Body of pancreas (tissue), 4 donors: ENCODE data around the gene DUS1L.

Experiments
- POLR2A ChIP-seq, 3 donors: fragments of 450-650 bp; IDR thresholded peaks; one replicate each; pipeline ENCODE4 v1.6.1; 2016; ENCODE audit warnings: antibody characterized with exemption in 3 of 3, mild to moderate bottlenecking in 2 of 3
- TF ChIP-seq, protein P1 (sequence below), 7 experiments: fragments of 450-650 bp in 4 of 7; fragments of 200-600 bp in 3 of 7; sonication (generic) in 3 of 7; IDR thresholded peaks; one replicate each; pipeline ENCODE4 v1.5.1; 2016 to 2019; ENCODE audit warnings: antibody characterized with exemption in 7 of 7

DNA sequence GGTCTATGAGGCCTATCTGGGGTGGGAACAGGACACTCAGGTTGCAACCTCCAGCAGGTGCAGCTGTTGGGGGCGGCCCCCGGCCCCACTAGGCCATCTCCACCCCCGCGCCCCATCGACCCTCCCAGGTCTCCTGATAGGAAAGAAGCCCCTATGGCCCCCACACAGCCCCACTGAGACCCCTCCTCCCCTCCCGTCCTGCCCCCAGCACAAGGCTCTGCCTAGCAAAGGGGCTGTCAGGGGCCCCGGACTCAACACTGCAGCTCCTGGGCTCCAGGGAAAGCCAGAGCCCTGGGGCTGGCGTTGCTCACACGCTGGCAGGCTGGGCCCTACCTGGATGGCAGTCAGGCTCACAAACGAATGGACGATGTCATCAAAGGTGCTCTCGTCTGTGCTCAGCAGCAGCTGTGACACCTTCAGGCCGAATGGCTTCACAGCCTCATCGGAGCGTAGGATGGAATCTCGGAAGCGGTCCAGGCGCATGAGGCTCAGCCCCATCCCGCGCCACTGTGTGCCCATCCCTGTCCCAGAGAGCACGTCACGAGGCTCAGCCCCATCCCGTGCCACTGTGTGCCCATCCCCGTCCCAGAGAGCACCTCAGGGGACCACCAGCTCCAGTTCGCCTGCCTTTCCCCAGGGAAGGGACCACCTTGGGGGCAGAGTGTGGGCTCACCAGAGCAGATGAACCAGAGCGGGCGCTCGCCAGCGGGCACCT is 25.1 kb upstream of the DUS1L start:
- TF ChIP-seq, protein P1, sequence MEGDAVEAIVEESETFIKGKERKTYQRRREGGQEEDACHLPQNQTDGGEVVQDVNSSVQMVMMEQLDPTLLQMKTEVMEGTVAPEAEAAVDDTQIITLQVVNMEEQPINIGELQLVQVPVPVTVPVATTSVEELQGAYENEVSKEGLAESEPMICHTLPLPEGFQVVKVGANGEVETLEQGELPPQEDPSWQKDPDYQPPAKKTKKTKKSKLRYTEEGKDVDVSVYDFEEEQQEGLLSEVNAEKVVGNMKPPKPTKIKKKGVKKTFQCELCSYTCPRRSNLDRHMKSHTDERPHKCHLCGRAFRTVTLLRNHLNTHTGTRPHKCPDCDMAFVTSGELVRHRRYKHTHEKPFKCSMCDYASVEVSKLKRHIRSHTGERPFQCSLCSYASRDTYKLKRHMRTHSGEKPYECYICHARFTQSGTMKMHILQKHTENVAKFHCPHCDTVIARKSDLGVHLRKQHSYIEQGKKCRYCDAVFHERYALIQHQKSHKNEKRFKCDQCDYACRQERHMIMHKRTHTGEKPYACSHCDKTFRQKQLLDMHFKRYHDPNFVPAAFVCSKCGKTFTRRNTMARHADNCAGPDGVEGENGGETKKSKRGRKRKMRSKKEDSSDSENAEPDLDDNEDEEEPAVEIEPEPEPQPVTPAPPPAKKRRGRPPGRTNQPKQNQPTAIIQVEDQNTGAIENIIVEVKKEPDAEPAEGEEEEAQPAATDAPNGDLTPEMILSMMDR (IDR thresholded peaks at IDR 0.05) = no peak
- TF ChIP-seq POLR2A (IDR thresholded peaks at IDR 0.05) = no peak
